ENCODE measurements around the gene C2CD2L.
A peak's percentile ranks its signal among the peaks of the same experiment; 100 is the strongest.

Gene C2CD2L

DNA sequence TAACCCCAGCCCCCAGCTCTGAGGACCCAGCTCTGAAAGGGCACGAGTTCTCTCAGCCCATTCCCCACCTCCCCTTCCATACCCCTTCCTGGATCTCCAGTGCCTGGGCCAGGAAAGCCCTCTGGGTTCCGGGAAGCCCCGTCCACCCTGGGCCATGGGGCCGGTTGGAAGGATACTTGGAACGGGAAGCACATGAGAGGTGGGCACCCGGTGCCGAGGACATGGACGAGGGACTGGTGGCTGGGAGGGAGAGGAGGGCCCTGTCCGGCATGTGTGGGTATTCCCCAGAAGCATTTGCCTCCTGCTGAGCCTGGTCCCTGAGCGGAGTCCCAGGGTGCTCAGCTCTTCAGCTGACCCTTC, 9.1 kb downstream of the C2CD2L start:
- Histone ChIP-seq H3K27me3 (ENCODE audit: control insufficient read depth, insufficient read depth, low read length) (no peaks in the 10 kb centered on the region), H3K9me3 (ENCODE audit: control insufficient read depth, insufficient read depth, low read length) (no peaks in the 10 kb centered on the region), H3K9ac (ENCODE audit: low read depth, low read length) (no peak overlapping the region), H3K36me3 (ENCODE audit: control insufficient read depth, insufficient read depth, low read length) (peaks cover 8% of the 10 kb centered on the region; the same call in 1 of the 2 replicates), H3K27ac (ENCODE audit: low read depth, low read length) (no peak overlapping the region), H3K4me1 (ENCODE audit: control insufficient read depth, insufficient read depth, low read length) (peaks cover 3% of the 10 kb centered on the region; the same call in 1 of the 2 replicates), H3K4me3 (ENCODE audit: low read depth, low read length) (no peak overlapping the region)

GRCh38 chr11:119116601-119117000, 9.5 kb downstream of the C2CD2L start:
- H3K9ac ChIP-seq (ENCODE audit: low read depth, low read length) = no peak overlapping the region
- H3K4me3 ChIP-seq (ENCODE audit: low read depth, low read length) = no peak overlapping the region
- H3K4me1 ChIP-seq (ENCODE audit: control insufficient read depth, insufficient read depth, low read length) = peaks cover 3% of the 10 kb centered on the region; the same call in 1 of the 2 replicates
- H3K27me3 ChIP-seq (ENCODE audit: control insufficient read depth, insufficient read depth, low read length) = no peaks in the 10 kb centered on the region
- no peak overlapping the region for H3K27ac ChIP-seq (ENCODE audit: low read depth, low read length)
- H3K9me3 ChIP-seq (ENCODE audit: control insufficient read depth, insufficient read depth, low read length) = no peaks in the 10 kb centered on the region
- peaks cover 4% of the 10 kb centered on the region; the same call in 1 of the 2 replicates for H3K36me3 ChIP-seq (ENCODE audit: control insufficient read depth, insufficient read depth, low read length)

- Histone ChIP-seq H3K9me3 (ENCODE audit: control insufficient read depth, insufficient read depth, low read length) (no peaks in the 10 kb centered on the region), H3K9ac (ENCODE audit: low read depth, low read length) (no peak overlapping the region), H3K4me1 (ENCODE audit: control insufficient read depth, insufficient read depth, low read length) (peaks cover 5% of the 10 kb centered on the region), H3K27me3 (ENCODE audit: control insufficient read depth, insufficient read depth, low read length) (no peaks in the 10 kb centered on the region), H3K36me3 (ENCODE audit: control insufficient read depth, insufficient read depth, low read length) (peaks cover 3% of the 10 kb centered on the region; the same call in 1 of the 2 replicates), H3K4me3 (ENCODE audit: low read depth, low read length) (no peak overlapping the region), H3K27ac (ENCODE audit: low read depth, low read length) (no peak overlapping the region)
Measured at GRCh38 chr11:119117004-119117706, 10.0 kb downstream of the C2CD2L start.

GRCh38 chr11:119118227-119118626, 11.1 kb downstream of the C2CD2L start:
- 0 out of 2 replicates have a peak, but pooled peaks cover 3% of the 10 kb centered on the region for H3K36me3 ChIP-seq (ENCODE audit: control insufficient read depth, insufficient read depth, low read length)
- no peak overlapping the region for H3K27ac ChIP-seq (ENCODE audit: low read depth, low read length)
- H3K4me3 ChIP-seq (ENCODE audit: low read depth, low read length) = no peak overlapping the region
- peaks cover 9% of the 10 kb centered on the region for H3K4me1 ChIP-seq (ENCODE audit: control insufficient read depth, insufficient read depth, low read length)
- no peak overlapping the region for H3K9ac ChIP-seq (ENCODE audit: low read depth, low read length)
- H3K27me3 ChIP-seq (ENCODE audit: control insufficient read depth, insufficient read depth, low read length) = no peaks in the 10 kb centered on the region
- H3K9me3 ChIP-seq (ENCODE audit: control insufficient read depth, insufficient read depth, low read length) = no peaks in the 10 kb centered on the region

GRCh38 chr11:119118946-119119345, 11.8 kb downstream of the C2CD2L start:
- no peak overlapping the region for H3K9ac ChIP-seq (ENCODE audit: low read depth, low read length)
- H3K27ac ChIP-seq (ENCODE audit: low read depth, low read length) = no peak overlapping the region
- H3K9me3 ChIP-seq (ENCODE audit: control insufficient read depth, insufficient read depth, low read length) = no peaks in the 10 kb centered on the region
- peaks cover 9% of the 10 kb centered on the region for H3K4me1 ChIP-seq (ENCODE audit: control insufficient read depth, insufficient read depth, low read length)
- no peak overlapping the region for H3K4me3 ChIP-seq (ENCODE audit: low read depth, low read length)
- H3K27me3 ChIP-seq (ENCODE audit: control insufficient read depth, insufficient read depth, low read length) = no peaks in the 10 kb centered on the region
- H3K36me3 ChIP-seq (ENCODE audit: control insufficient read depth, insufficient read depth, low read length) = peaks cover 8% of the 10 kb centered on the region

GRCh38 chr11:119120639-119121007, 13.5 kb downstream of the C2CD2L start:
- H3K4me1 ChIP-seq (ENCODE audit: control insufficient read depth, insufficient read depth, low read length) = peaks cover 9% of the 10 kb centered on the region
- peaks cover 13% of the 10 kb centered on the region for H3K36me3 ChIP-seq (ENCODE audit: control insufficient read depth, insufficient read depth, low read length)
- no peaks in the 10 kb centered on the region for H3K9me3 ChIP-seq (ENCODE audit: control insufficient read depth, insufficient read depth, low read length)
- peak overlapping the region; percentile 66 for H3K4me3 ChIP-seq (ENCODE audit: low read depth, low read length)
- H3K27me3 ChIP-seq (ENCODE audit: control insufficient read depth, insufficient read depth, low read length) = no peaks in the 10 kb centered on the region
- H3K9ac ChIP-seq (ENCODE audit: low read depth, low read length) = peak overlapping the region; percentile 66
- H3K27ac ChIP-seq (ENCODE audit: low read depth, low read length) = peak overlapping the region; percentile 33

DNA sequence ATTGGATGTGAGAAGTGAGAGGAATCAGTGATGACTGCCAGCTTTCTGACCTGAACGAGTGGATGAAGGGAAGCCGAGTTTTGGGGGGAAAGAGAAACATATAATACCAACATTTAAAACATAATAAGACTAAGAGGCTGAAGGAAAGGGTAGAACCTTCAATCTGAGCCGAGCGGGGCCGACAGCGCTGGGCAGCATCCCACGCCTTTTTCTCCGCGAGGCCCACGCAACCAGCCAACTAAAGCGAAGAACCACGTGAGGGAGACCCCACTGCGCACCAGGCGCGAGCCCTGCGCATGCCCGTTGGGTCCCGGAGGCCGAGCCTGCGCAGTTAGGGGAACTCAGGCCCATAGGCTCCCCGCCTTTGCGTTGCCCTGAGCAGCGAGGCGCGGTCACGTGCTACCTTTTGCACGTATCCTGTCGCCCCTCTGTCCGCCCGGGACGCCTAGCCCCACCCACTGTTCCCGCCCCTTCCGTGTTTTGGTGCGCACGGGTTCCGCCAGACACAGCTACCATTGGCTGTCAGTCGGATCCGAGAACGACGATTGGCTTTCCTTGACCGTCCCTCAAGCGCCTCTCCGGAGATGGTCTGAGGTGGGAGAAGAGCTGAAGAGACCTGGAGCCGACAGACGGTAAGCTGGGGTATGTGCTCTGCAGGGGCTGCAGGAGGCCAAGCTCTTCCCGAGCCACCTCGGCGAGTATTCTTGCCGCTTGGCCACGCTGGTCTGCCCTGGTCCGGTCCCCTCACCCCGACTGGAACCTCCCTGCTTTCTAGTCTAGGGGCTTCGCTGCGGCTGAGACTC, 14.1 kb downstream of the C2CD2L start, which contains the start of gene HINFP:
Gene HINFP (plus strand): TSS at position 573 of the 803 bp plus-strand sequence. CDS start 5,365 bp downstream, outside the sequence.
- Histone ChIP-seq H3K27me3 (ENCODE audit: control insufficient read depth, insufficient read depth, low read length) (no peaks in the 10 kb centered on the region), H3K27ac (ENCODE audit: low read depth, low read length) (peak within 1 kb of the TSS; percentile 66), H3K4me3 (ENCODE audit: low read depth, low read length) (peak within 1 kb of the TSS; percentile 83), H3K9me3 (ENCODE audit: control insufficient read depth, insufficient read depth, low read length) (no peaks in the 10 kb centered on the region), H3K4me1 (ENCODE audit: control insufficient read depth, insufficient read depth, low read length) (peaks cover 9% of the 10 kb centered on the region), H3K9ac (ENCODE audit: low read depth, low read length) (peak within 1 kb of the TSS; percentile 66), H3K36me3 (ENCODE audit: control insufficient read depth, insufficient read depth, low read length) (peaks cover 13% of the 10 kb centered on the region)

DNA sequence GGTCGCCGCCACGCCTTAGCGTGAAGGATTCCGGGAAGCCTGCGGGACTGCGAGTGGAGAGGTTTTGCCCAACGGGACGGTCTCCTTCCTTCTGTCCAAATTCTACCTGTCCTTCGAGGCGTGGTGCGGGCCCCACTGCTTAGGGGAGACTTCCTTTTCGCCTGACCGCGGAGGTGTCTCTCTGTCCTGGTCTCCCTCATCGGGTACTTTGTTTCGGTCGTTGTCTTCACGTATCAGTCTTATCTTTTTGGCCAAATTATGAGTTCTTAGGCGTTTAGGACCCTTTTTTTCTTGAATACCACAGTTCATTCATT, 14.6 kb downstream of the C2CD2L start:
- H3K4me3 ChIP-seq (ENCODE audit: low read depth, low read length) = peak overlapping the region; percentile 83
- peaks cover 13% of the 10 kb centered on the region for H3K36me3 ChIP-seq (ENCODE audit: control insufficient read depth, insufficient read depth, low read length)
- H3K27ac ChIP-seq (ENCODE audit: low read depth, low read length) = peak overlapping the region; percentile 66
- H3K9me3 ChIP-seq (ENCODE audit: control insufficient read depth, insufficient read depth, low read length) = no peaks in the 10 kb centered on the region
- peaks cover 9% of the 10 kb centered on the region for H3K4me1 ChIP-seq (ENCODE audit: control insufficient read depth, insufficient read depth, low read length)
- no peaks in the 10 kb centered on the region for H3K27me3 ChIP-seq (ENCODE audit: control insufficient read depth, insufficient read depth, low read length)
- H3K9ac ChIP-seq (ENCODE audit: low read depth, low read length) = peak overlapping the region; percentile 65

GRCh38 chr11:119125821-119126220, 18.7 kb downstream of the C2CD2L start:
- H3K27me3 ChIP-seq (ENCODE audit: control insufficient read depth, insufficient read depth, low read length) = no peaks in the 10 kb centered on the region
- peaks cover 32% of the 10 kb centered on the region for H3K36me3 ChIP-seq (ENCODE audit: control insufficient read depth, insufficient read depth, low read length)
- no peak overlapping the region for H3K4me3 ChIP-seq (ENCODE audit: low read depth, low read length)
- no peaks in the 10 kb centered on the region for H3K9me3 ChIP-seq (ENCODE audit: control insufficient read depth, insufficient read depth, low read length)
- peaks cover 5% of the 10 kb centered on the region for H3K4me1 ChIP-seq (ENCODE audit: control insufficient read depth, insufficient read depth, low read length)
- no peak overlapping the region for H3K27ac ChIP-seq (ENCODE audit: low read depth, low read length)
- no peak overlapping the region for H3K9ac ChIP-seq (ENCODE audit: low read depth, low read length)

DNA sequence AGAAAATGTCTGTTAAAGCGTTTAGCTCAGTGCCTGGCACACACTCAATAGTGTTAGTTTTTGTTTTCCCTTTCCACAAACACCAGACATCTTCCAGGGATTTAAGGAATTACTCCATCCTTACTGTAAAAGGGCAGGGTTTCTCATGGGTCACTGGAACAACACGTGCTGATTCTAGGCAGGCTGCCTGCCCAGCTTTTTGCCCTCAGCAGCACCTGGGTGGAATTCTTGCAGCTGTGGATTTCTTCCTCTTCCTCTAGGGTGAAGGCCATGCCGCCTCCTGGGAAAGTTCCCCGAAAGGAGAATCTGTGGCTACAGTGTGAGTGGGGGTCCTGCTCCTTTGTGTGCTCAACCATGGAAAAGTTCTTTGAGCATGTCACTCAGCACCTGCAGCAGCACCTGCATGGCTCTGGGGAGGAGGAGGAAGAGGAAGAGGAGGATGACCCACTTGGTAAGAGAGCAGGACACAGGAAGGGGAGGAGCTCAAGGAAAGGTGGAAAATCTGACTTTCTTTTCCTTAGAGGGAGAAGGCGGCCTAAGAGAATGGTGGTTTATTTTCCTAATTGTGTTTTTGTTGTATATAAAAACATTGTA, 19.6 kb downstream of the C2CD2L start:
- Histone ChIP-seq H3K27ac (ENCODE audit: low read depth, low read length) (no peak overlapping the region), H3K4me1 (ENCODE audit: control insufficient read depth, insufficient read depth, low read length) (peaks cover 5% of the 10 kb centered on the region), H3K36me3 (ENCODE audit: control insufficient read depth, insufficient read depth, low read length) (peaks cover 42% of the 10 kb centered on the region), H3K9ac (ENCODE audit: low read depth, low read length) (no peak overlapping the region), H3K9me3 (ENCODE audit: control insufficient read depth, insufficient read depth, low read length) (no peaks in the 10 kb centered on the region), H3K27me3 (ENCODE audit: control insufficient read depth, insufficient read depth, low read length) (no peaks in the 10 kb centered on the region), H3K4me3 (ENCODE audit: low read depth, low read length) (no peak overlapping the region)

GRCh38 chr11:119130662-119131061, 23.5 kb downstream of the C2CD2L start:
- H3K36me3 ChIP-seq (ENCODE audit: control insufficient read depth, insufficient read depth, low read length) = peaks cover 59% of the 10 kb centered on the region

More at GRCh38 chr11:119130662-119131061, 23.5 kb downstream of the C2CD2L start:
- H3K27ac ChIP-seq (ENCODE audit: low read depth, low read length) = no peak overlapping the region
- H3K9ac ChIP-seq (ENCODE audit: low read depth, low read length) = no peak overlapping the region
- H3K4me1 ChIP-seq (ENCODE audit: control insufficient read depth, insufficient read depth, low read length) = no peaks in the 10 kb centered on the region
- no peak overlapping the region for H3K4me3 ChIP-seq (ENCODE audit: low read depth, low read length)
- H3K9me3 ChIP-seq (ENCODE audit: control insufficient read depth, insufficient read depth, low read length) = no peaks in the 10 kb centered on the region
- no peaks in the 10 kb centered on the region for H3K27me3 ChIP-seq (ENCODE audit: control insufficient read depth, insufficient read depth, low read length)
